BLaER1 treated with 17β-estradiol and CSF1 and Interleukin-3, amounts not matched to agents 10 nM and 100 nM (cell line): ENCODE data around the gene KIAA0825.
"Not testable (repeated sequence)": the region's sequence is repeated elsewhere in the genome, so short reads cannot be mapped to it uniquely, and the experiment has no call there.

Experiments
- H3K27ac ChIP-seq, 11 experiments: shearing (Covaris generic); formaldehyde crosslinking; 2 replicates each; pipeline ENCODE4 v1.8.1; 2022
- H3K27me3 ChIP-seq, 11 experiments: shearing (Covaris generic); formaldehyde crosslinking; 2 replicates each; pipeline ENCODE4 v1.8.1; 2022
- H3K36me3 ChIP-seq, 11 experiments: shearing (Covaris generic); formaldehyde crosslinking; 2 replicates each; pipeline ENCODE4 v1.8.1; 2022
- H3K4me1 ChIP-seq, 10 experiments: shearing (Covaris generic); formaldehyde crosslinking; 2 replicates each; pipeline ENCODE4 v1.8.1; 2022
- H3K4me2 ChIP-seq, 11 experiments: shearing (Covaris generic); formaldehyde crosslinking; 2 replicates each; pipeline ENCODE4 v1.8.1; 2022
- H3K4me3 ChIP-seq, 10 experiments: shearing (Covaris generic); formaldehyde crosslinking; 2 replicates each; pipeline ENCODE4 v1.8.1; 2022
- H3K9ac ChIP-seq, 11 experiments: shearing (Covaris generic); formaldehyde crosslinking; 2 replicates each; pipeline ENCODE4 v1.8.1; 2022
- H3K9me3 ChIP-seq, 11 experiments: shearing (Covaris generic); formaldehyde crosslinking; replicated peaks in 1 of 11; 2 replicates each; pipeline ENCODE4 v1.8.1; 2022
- H4K20me1 ChIP-seq, 11 experiments: shearing (Covaris generic); formaldehyde crosslinking; 2 replicates each; pipeline ENCODE4 v1.8.1; 2022
- Cebpa-rat ChIP-seq, 11 experiments: shearing (Covaris generic); IDR thresholded peaks; 2 replicates each; pipeline ENCODE4 v1.8.1; 2022

KIAA0825 gene

DNA sequence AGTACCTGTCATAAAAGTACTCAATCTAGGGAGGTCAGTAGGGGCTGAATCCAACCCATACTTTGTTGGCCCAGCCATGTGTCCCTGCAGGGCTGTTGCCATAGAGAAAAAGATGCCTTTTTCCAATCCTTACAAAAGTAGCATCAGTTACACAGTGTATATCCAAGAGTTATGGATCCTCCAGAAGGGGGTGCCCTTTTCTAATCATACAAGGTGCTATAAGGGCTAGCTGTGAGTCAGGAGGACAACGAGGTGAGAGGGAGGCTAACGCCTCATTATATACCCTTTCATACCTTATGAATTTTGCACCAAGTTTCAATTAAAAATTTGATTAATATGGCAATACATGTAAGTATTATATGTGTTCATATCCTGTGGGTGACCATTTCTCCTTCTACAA, 4.8 kb downstream of the KIAA0825 start:
- Histone ChIP-seq H3K4me2 (no peak overlapping the region), H3K9me3 (no peaks in the 10 kb centered on the region), H3K36me3 (no peaks in the 10 kb centered on the region), H3K4me3 (no peak overlapping the region), H3K9ac (no peak overlapping the region), H4K20me1 (no peaks in the 10 kb centered on the region), H3K27me3 (no peaks in the 10 kb centered on the region), H3K27ac (no peak overlapping the region), H3K4me1 (peaks cover 7 to 18% (median 13%) of the 10 kb centered on the region in 10 experiments; a peak in 18 of 20 replicates)
- no peak for TF ChIP-seq Cebpa-rat (IDR thresholded peaks at IDR 0.05)

DNA sequence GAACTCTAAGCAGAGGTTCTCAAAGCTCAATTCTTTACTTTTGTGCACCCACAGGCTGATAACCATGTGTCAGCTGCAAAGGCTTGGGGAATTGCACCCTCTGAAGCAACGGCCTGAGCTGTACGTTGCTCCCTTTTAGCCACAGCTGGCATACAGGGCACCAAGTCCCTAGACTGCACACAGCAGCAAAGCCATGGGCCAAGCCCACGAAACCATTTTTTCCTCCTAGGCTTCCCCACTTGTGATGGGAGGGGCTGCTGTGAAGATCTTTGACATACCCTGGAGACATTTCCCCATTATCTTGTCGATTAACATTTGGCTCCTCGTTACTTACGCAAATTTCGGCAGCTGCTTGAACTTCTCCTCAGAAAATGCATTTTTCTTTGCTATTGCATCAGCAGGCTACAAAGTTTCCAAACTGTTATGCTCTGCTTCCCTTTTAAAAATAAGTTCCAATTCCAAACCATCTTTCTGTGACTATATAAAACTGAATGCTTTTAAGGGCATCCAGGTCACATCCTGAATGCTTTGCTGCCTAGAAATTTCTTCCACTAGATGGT, 23.0 kb downstream of the KIAA0825 start:
- TF ChIP-seq Cebpa-rat (IDR thresholded peaks at IDR 0.05): no peak
- no peaks in the 10 kb centered on the region for H3K4me1 ChIP-seq
- H3K36me3 ChIP-seq: peaks cover 0 to 5% (median 0%) of the 10 kb centered on the region in 11 experiments; a peak in 1 of 22 replicates
- no peak overlapping the region for H3K4me2 ChIP-seq
- no peaks in the 10 kb centered on the region for H3K27me3 ChIP-seq
- H4K20me1 ChIP-seq: no peaks in the 10 kb centered on the region
- no peak overlapping the region for H3K9ac ChIP-seq
- H3K27ac ChIP-seq: no peak overlapping the region
- peaks cover 0 to 6% (median 0%) of the 10 kb centered on the region in 11 experiments; a peak in 1 of 22 replicates for H3K9me3 ChIP-seq
- no peak overlapping the region for H3K4me3 ChIP-seq

DNA sequence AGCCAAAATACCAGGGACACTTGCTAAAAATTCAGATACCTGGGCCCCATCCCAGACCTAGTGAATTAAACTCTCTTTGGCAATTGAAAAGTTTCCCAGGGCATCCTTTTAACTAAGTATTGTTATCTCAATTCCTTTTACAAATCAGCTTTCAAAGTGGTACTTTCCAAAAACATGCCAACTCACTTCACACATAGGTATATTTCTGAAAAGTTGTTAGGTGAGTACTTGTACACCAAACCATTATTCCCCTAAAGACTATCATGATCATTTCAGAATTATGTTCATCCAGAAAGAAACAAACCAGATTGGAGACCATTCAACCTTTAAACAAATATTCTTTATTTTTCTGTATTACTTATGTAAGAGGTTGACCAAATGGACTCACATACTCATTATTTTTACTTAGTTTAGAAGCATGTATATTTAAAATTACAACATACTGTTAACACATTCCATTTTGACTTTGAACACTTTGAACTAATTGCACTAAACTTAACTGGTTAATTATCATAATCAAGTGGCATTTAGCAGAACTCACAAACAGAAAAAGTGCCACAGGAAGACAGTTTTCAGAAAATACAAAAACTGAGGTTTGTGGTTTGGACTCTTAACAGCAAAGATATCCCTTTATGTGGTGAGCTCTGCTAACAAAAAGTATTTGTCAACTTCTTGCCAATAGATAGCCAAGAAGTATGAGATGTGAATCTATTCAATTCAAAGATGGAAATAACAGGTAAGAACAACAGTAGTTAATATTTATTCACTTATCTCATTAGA, 40.7 kb downstream of the KIAA0825 start:
- Histone ChIP-seq H3K27ac (no peak overlapping the region), H3K27me3 (no peaks in the 10 kb centered on the region), H3K4me2 (peak overlapping the region in 10 of 11 experiments; percentile 6 to 77 (median 56); a peak in 18 of 22 replicates)

DNA sequence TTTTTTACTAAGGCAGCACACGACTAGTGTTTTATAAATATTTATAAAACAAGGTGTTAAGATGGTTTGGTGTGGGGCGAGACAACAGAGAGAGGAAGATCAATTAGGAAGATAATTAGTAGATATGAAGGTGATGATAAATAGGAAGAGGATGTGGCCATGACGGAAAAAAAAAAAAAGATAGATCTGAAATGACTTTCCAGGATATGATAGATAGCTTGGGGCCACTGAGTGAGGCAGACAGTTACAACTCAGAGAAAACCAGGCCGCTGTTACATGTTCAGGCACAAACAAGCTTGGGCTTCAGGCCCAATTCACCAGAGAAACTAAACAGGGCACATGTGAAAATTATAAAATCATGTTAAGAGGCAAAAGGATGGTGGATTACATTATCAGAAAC, 43.2 kb downstream of the KIAA0825 start:
- H3K9ac ChIP-seq: no peak overlapping the region
- H3K36me3 ChIP-seq: no peaks in the 10 kb centered on the region
- no peak overlapping the region for H3K27ac ChIP-seq
- no peak for TF ChIP-seq Cebpa-rat (IDR thresholded peaks at IDR 0.05)
- peaks cover 9 to 28% (median 22%) of the 10 kb centered on the region in 10 experiments; a peak in 19 of 20 replicates for H3K4me1 ChIP-seq
- no peak overlapping the region for H3K4me2 ChIP-seq
- H3K4me3 ChIP-seq: no peak overlapping the region
- H3K9me3 ChIP-seq: 0 out of 22 replicates have a peak, but pooled peaks cover 0 to 4% (median 0%) of the 10 kb centered on the region in 11 experiments
- no peaks in the 10 kb centered on the region for H3K27me3 ChIP-seq
- peaks cover 0 to 3% (median 0%) of the 10 kb centered on the region in 11 experiments; a peak in 2 of 22 replicates for H4K20me1 ChIP-seq

More for the DNA sequence above, 40.7 kb downstream of the KIAA0825 start:
- Histone ChIP-seq H3K4me1 (peaks cover 9 to 28% (median 22%) of the 10 kb centered on the region in 10 experiments; a peak in 19 of 20 replicates), H3K9me3 (peaks cover 0 to 4% (median 0%) of the 10 kb centered on the region in 11 experiments; a peak in 2 of 22 replicates), H4K20me1 (peaks cover 0 to 3% (median 0%) of the 10 kb centered on the region in 11 experiments; a peak in 2 of 22 replicates), H3K9ac (no peak overlapping the region), H3K36me3 (no peaks in the 10 kb centered on the region), H3K4me3 (no peak overlapping the region)
- no peak for TF ChIP-seq Cebpa-rat (IDR thresholded peaks at IDR 0.05)

DNA sequence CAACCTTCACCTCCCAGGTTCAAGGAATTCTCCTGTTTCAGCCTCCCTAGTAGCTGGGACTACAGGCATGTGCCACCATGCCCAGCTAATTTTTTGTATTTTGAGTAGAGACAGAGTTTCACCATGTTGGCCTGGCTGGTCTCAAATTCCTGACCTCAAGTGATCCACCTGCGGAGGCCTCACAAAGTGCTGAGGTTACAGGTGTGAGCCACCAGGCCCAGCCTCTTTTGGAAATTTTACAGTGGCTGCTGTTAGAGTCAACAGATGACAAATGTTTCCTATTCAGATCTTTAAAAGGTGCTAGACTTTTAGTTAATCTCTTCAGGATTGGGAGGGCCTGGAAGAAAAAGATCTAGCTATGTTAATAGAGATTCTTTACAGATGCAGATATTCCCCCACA, 45.1 kb downstream of the KIAA0825 start:
- H3K9ac ChIP-seq, H3K4me2 ChIP-seq, H3K4me3 ChIP-seq, H3K27ac ChIP-seq, H3K27me3 ChIP-seq, H3K36me3 ChIP-seq, H3K9me3 ChIP-seq, H4K20me1 ChIP-seq: not testable (repeated sequence)
- H3K4me1 ChIP-seq: peaks cover 6 to 16% (median 13%) of the 10 kb centered on the region in 10 experiments; a peak in 17 of 20 replicates

DNA sequence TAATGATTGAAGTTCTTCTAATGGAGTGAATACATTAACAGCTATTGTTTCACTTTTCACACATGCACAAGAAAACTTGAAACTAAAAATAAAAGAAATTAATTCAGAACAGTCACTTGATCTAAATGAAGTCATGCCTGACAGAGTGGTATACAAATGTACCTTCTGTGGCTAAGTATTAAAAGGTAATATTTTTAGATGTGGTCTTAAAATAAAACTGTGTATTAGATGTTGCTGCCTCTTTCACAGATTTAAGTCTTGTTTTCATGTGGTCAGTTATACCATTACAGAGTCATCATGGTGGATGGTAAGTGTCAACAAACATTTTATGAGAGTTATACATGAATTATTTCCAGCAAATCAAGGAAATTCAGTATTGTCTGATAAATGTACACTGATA, 47.0 kb downstream of the KIAA0825 start:
- Histone ChIP-seq H3K36me3 (no peaks in the 10 kb centered on the region), H4K20me1 (no peaks in the 10 kb centered on the region), H3K4me2 (peak overlapping the region in 2 of 11 experiments; percentile 5 to 21; a peak in 3 of 22 replicates), H3K27me3 (no peaks in the 10 kb centered on the region), H3K4me3 (no peak overlapping the region), H3K4me1 (peaks cover 0 to 3% (median 0%) of the 10 kb centered on the region in 10 experiments; a peak in 1 of 20 replicates), H3K9me3 (0 out of 22 replicates have a peak, but pooled peaks cover 0 to 4% (median 0%) of the 10 kb centered on the region in 11 experiments), H3K27ac (no peak overlapping the region), H3K9ac (no peak overlapping the region)
- TF ChIP-seq Cebpa-rat (IDR thresholded peaks at IDR 0.05): no peak

DNA sequence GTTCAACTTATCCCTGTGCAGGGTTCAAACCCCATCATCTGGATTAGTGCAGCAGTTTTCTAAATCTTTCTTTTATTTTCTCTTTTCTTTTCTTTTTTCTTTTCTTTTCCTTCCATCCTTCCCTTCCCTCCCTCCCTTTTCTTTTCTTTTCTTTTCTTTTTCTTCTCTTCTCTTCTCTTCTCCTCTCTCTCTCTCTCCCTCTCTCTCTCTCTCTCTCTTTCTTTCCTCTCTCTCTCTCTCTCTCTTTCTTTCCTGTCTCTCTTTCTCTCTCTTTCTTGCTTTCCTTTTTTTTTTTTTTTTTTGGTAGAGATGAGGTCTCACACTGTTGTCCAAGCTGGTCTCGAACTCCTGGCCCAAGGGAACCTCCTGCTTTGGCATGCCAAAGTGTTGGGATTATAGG, 53.6 kb downstream of the KIAA0825 start:
- Histone ChIP-seq H3K36me3 (no peaks in the 10 kb centered on the region), H3K9me3 (no peaks in the 10 kb centered on the region), H3K27me3 (no peaks in the 10 kb centered on the region), H3K4me1 (no peaks in the 10 kb centered on the region), H3K27ac (no peak overlapping the region), H4K20me1 (no peaks in the 10 kb centered on the region), H3K4me2 (no peak overlapping the region), H3K9ac (no peak overlapping the region), H3K4me3 (no peak overlapping the region)
- TF ChIP-seq Cebpa-rat (IDR thresholded peaks at IDR 0.05): no peak

DNA sequence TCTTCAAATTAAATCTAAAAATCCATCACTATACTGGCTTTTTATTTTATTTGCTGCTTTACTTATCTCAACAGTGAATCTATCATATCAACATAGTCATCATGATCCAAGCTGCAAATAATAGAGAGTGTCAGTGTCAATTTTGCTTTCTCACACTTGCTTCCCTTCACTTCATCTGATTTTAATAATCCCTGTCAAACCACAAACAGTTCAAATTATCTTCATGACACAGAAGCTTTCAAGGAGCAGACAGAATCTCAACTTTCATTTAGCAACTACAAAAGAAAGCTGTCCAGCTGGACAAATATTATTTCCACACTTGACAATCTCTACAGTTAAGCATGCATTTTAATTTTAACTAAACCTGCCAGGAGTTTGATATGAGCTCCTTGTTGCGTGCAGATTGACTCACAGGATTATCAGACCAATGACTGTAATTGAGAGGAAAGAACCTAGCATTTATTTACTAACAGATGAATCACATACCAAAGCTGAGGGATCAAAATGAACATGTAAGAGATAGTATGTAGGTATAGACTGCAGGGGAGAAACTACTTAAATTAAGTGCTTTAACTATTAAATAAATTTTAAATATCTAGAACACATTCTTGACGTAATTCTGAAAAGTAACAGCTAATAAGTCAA, 56.0 kb downstream of the KIAA0825 start:
- TF ChIP-seq Cebpa-rat (IDR thresholded peaks at IDR 0.05): no peak

DNA sequence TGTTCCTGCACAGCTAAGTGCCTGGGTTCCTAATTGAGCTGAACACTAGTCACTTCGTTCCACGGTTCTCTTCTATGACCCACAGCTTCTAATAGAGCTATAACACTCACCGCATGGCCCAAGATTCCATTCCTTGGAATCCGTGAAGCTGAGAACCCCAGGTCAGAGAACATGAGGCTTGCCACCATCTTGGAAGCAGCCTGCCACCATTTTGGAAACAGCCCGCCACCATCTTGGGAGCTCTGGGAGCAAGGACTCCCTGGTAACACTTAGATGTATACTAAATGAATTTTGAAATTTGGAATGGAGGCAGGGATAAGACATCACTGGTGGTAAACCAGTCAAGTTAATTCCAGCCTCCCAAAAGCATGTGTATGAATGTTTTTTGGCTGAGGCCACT, 60.4 kb downstream of the KIAA0825 start:
- Histone ChIP-seq H3K4me3 (no peak overlapping the region), H3K4me1 (no peaks in the 10 kb centered on the region), H3K27me3 (no peaks in the 10 kb centered on the region), H3K9me3 (peaks cover 0 to 4% (median 0%) of the 10 kb centered on the region in 11 experiments; a peak in 1 of 22 replicates), H3K27ac (no peak overlapping the region), H3K4me2 (no peak overlapping the region), H3K36me3 (no peaks in the 10 kb centered on the region), H3K9ac (no peak overlapping the region), H4K20me1 (no peaks in the 10 kb centered on the region)
- TF ChIP-seq Cebpa-rat (IDR thresholded peaks at IDR 0.05): no peak

More for the DNA sequence above, 56.0 kb downstream of the KIAA0825 start:
- Histone ChIP-seq H3K27me3 (no peaks in the 10 kb centered on the region), H3K27ac (no peak overlapping the region), H3K9ac (no peak overlapping the region), H3K4me3 (no peak overlapping the region), H3K4me1 (no peaks in the 10 kb centered on the region), H4K20me1 (no peaks in the 10 kb centered on the region), H3K9me3 (peaks cover 0 to 4% (median 0%) of the 10 kb centered on the region in 11 experiments; a peak in 1 of 22 replicates), H3K4me2 (no peak overlapping the region), H3K36me3 (no peaks in the 10 kb centered on the region)
